ENCODE data around the gene ADGRF5. TPM values are rescaled to one million over a fixed set of nuclear protein-coding genes. Genes with fewer than 3 reads are reported as not detected.

The ADGRF5 gene
- total RNA-seq, 4 donors from 2014 or later: 17.0 to 37.8 (median 29.1) TPM

DNA sequence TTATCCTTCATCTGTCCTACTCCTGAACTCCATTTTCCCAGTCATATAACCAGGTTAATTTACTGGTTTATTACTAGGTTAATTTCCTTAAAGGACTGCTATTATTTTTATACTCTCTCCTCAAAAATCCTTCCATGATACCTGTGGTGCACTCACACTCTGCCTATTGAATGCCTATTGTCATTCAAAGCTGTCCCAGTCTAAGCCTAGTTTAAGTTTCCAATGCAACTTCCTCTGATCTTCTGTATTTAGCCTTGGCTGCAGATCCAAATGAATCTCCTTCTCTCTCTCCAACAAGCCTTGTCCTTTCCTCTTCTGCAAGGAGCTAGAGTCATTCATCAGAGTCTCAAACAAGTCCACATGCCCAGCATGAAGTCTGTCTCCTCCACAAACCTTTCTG lies 41.3 kb upstream of the ADGRF5 start:
- H3K27me3 ChIP-seq: peaks cover 0 to 4% (median 0%) of the 10 kb centered on the region in 4 donors
- DNase-seq (ENCODE audit: extremely low spot score): no peak
- no peak overlapping the region for H3K4me3 ChIP-seq
- H3K27ac ChIP-seq (replicated peaks in 1 of 4): no peak overlapping the region
- TF ChIP-seq POLR2A (IDR thresholded peaks at IDR 0.05; ENCODE audit: low read depth) (no peak), EP300 (IDR thresholded peaks at IDR 0.05) (no peak), CTCF (IDR thresholded peaks at IDR 0.05) (no peak), POLR2AphosphoS5 (IDR thresholded peaks at IDR 0.05) (no peak)
- no peaks in the 10 kb centered on the region for H3K4me1 ChIP-seq
- no peaks in the 10 kb centered on the region for H3K9me3 ChIP-seq
- intact Hi-C loops (cut with DNase I): no loop called here
- no peaks in the 10 kb centered on the region for H3K36me3 ChIP-seq

- Histone ChIP-seq H3K9me3 (no peaks in the 10 kb centered on the region), H3K27me3 (peaks cover 0 to 4% (median 0%) of the 10 kb centered on the region in 4 donors), H3K36me3 (no peaks in the 10 kb centered on the region), H3K4me1 (no peaks in the 10 kb centered on the region), H3K4me3 (no peak overlapping the region), H3K27ac (replicated peaks in 1 of 4) (no peak overlapping the region)
- DNase-seq (ENCODE audit: extremely low spot score): no peak
- intact Hi-C loops (cut with DNase I): no loop called here
- 86% methylated on average over 5 of the region's 5 CpGs for WGBS
- TF ChIP-seq CTCF (IDR thresholded peaks at IDR 0.05) (no peak), POLR2A (IDR thresholded peaks at IDR 0.05; ENCODE audit: low read depth) (no peak), POLR2AphosphoS5 (IDR thresholded peaks at IDR 0.05) (no peak), EP300 (IDR thresholded peaks at IDR 0.05) (no peak)
Observed at GRCh38 chr6:46961711-46962110, 40.0 kb upstream of the ADGRF5 start.

- no peaks in the 10 kb centered on the region for H3K9me3 ChIP-seq
- TF ChIP-seq POLR2AphosphoS5 (IDR thresholded peaks at IDR 0.05): no peak
- no peak for TF ChIP-seq POLR2A (IDR thresholded peaks at IDR 0.05; ENCODE audit: low read depth)
- no peak for TF ChIP-seq EP300 (IDR thresholded peaks at IDR 0.05)
- no peak for TF ChIP-seq CTCF (IDR thresholded peaks at IDR 0.05)
- peaks cover 0 to 4% (median 0%) of the 10 kb centered on the region in 4 donors for H3K27me3 ChIP-seq
- no peak overlapping the region for H3K4me3 ChIP-seq
- no peaks in the 10 kb centered on the region for H3K4me1 ChIP-seq
- no peak overlapping the region for H3K27ac ChIP-seq (replicated peaks in 1 of 4)
- no peak for DNase-seq (ENCODE audit: extremely low spot score)
- no peaks in the 10 kb centered on the region for H3K36me3 ChIP-seq
- intact Hi-C loops (cut with DNase I): no loop called here
Observed at GRCh38 chr6:46961232-46961631, 39.5 kb upstream of the ADGRF5 start.

DNA sequence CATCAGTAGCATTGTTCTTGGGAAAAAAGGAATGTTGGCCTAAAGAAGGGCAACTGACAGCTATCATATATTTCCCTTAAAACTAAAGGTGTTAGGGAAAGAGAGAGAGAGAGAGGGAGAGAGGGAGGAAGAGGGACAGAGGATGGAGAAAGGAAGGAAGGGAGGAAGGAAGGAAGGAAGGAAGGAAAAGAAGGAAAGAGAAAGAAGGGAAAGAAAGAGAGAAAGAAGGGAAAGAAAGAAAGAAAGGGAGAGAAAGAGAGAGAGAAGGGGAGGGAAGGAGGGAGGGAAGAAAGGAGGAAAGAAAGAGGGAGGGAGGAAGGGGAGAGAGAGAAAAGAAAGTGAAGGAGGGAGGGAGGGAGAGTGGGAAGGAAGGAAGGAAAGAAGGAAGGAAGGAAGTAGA lies 37.7 kb upstream of the ADGRF5 start:
- Histone ChIP-seq H3K4me3 (no peak overlapping the region), H3K9me3 (no peaks in the 10 kb centered on the region), H3K27ac (replicated peaks in 1 of 4) (no peak overlapping the region), H3K27me3 (peaks cover 0 to 4% (median 0%) of the 10 kb centered on the region in 4 donors), H3K36me3 (no peaks in the 10 kb centered on the region), H3K4me1 (no peaks in the 10 kb centered on the region)
- no peak for DNase-seq (ENCODE audit: extremely low spot score)
- TF ChIP-seq CTCF (IDR thresholded peaks at IDR 0.05) (no peak), EP300 (IDR thresholded peaks at IDR 0.05) (no peak), POLR2AphosphoS5 (IDR thresholded peaks at IDR 0.05) (no peak), POLR2A (IDR thresholded peaks at IDR 0.05; ENCODE audit: low read depth) (no peak)
- intact Hi-C loops (cut with DNase I): no loop called here

DNA sequence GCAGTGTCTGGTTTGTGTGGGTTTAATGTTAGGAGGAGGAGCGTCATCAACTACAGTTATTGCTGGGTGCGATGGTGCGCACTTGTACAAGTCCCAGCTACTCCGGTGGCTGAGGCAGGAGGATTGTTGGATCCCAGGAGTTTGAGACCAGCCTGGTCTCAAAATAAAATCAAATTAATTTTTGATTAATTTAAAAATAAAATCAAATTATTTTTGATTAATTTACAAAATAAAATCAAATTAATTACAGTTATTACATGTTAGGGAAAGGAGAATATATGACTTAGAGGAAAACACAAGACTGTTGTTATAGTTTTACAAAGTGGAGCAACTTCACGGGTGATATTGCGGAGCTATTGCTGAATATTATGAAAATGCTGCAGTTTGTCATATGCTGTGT lies 34.7 kb upstream of the ADGRF5 start:
- Histone ChIP-seq H3K9me3 (no peaks in the 10 kb centered on the region), H3K4me3 (no peak overlapping the region), H3K36me3 (no peaks in the 10 kb centered on the region), H3K4me1 (no peaks in the 10 kb centered on the region), H3K27me3 (no peaks in the 10 kb centered on the region), H3K27ac (replicated peaks in 1 of 4) (no peak overlapping the region)
- no peak for DNase-seq (ENCODE audit: extremely low spot score)
- no peak for TF ChIP-seq POLR2A (IDR thresholded peaks at IDR 0.05; ENCODE audit: low read depth)
- no peak for TF ChIP-seq CTCF (IDR thresholded peaks at IDR 0.05)
- no peak for TF ChIP-seq POLR2AphosphoS5 (IDR thresholded peaks at IDR 0.05)
- no peak for TF ChIP-seq EP300 (IDR thresholded peaks at IDR 0.05)
- WGBS: 96% methylated on average over 6 of the region's 6 CpGs
- intact Hi-C loops (cut with DNase I): no loop called here
